ENCODE data around the gene AQP7.

DNA sequence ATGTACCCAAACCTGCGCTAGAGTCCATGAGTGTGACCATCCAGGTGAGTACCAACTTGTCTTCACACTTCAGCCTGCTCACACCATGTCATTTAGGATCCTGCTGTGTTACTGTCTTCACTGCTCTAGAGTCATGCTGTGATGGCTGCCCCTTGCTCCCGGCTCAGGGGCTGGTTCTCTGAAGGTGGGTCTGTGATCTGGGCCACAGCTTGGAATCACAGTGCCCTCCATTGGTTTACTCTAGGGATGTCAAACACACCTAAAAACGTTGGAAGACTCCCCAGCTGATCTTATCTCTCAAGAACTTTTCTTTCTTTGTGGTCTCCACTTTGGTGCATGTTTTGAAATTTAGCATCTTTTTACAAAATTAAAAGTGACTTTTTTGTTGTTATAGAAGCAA is 58.2 kb downstream of the AQP7 start:
- TF ChIP-seq, protein P1, sequence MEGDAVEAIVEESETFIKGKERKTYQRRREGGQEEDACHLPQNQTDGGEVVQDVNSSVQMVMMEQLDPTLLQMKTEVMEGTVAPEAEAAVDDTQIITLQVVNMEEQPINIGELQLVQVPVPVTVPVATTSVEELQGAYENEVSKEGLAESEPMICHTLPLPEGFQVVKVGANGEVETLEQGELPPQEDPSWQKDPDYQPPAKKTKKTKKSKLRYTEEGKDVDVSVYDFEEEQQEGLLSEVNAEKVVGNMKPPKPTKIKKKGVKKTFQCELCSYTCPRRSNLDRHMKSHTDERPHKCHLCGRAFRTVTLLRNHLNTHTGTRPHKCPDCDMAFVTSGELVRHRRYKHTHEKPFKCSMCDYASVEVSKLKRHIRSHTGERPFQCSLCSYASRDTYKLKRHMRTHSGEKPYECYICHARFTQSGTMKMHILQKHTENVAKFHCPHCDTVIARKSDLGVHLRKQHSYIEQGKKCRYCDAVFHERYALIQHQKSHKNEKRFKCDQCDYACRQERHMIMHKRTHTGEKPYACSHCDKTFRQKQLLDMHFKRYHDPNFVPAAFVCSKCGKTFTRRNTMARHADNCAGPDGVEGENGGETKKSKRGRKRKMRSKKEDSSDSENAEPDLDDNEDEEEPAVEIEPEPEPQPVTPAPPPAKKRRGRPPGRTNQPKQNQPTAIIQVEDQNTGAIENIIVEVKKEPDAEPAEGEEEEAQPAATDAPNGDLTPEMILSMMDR (conservative IDR thresholded peaks at IDR 0.05), result no peak
- TF ChIP-seq EZH2 (IDR thresholded peaks at IDR 0.05; ENCODE audit: low read depth), result no peak
